AG04450 (cell line): Measurements from ENCODE around the gene TMEM145. TPM values are rescaled to one million over a fixed set of nuclear protein-coding genes. Genes with fewer than 3 reads are reported as not detected.

ENCODE experiments used
- CTCF ChIA-PET: fragments of 300-600, 350-600 bp; formaldehyde crosslinking; extraction: SDS; loops from one replicate; lab custom pipeline; 2022; ENCODE audit warnings: antibody characterized with exemption, inconsistent platforms; lab: Charles Lee
- POLR2A ChIA-PET: fragments of 350-600 bp; formaldehyde crosslinking; extraction: SDS; loops from one replicate; lab custom pipeline; 2021; ENCODE audit warnings: antibody characterized with exemption, inconsistent platforms; lab: Yijun Ruan, JAX
- DNase-seq: peaks from one replicate; pipeline ENCODE4 v3.0.0-alpha.2; 2011; ENCODE audit warnings: low read depth, low spot score
- H3K27ac ChIP-seq: one replicate; pipeline ENCODE4 v1.5.1; 2012; ENCODE audit warnings: low read depth, low read length, control low read depth
- H3K27me3 ChIP-seq: one replicate; pipeline ENCODE4 v1.6.0; 2012; ENCODE audit warnings: low read length; ENCODE audit not compliant: control insufficient read depth, insufficient read depth
- H3K4me3 ChIP-seq: 2 replicates; pipeline ENCODE4 v1.5.1; 2011; ENCODE audit warnings: mild to moderate bottlenecking, low read depth, low read length, control low read depth
- H3K9me3 ChIP-seq: 2 replicates; pipeline ENCODE4 v1.5.1; 2012; ENCODE audit warnings: low read length; ENCODE audit not compliant: control insufficient read depth, insufficient read depth
- CTCF ChIP-seq: IDR thresholded peaks from 2 replicates; pipeline ENCODE4 v1.5.1; 2011; ENCODE audit warnings: low read depth, low read length, control low read depth, inconsistent platforms
- polyA plus RNA-seq: library from polyadenylated mRNA; depleted of rRNA; stranded (reverse); fragments of >200 nt; gene quantifications from 2 replicates; pipeline ENCODE4 v1.2.3, GENCODE V29; 2011; rRNA removed
- small RNA-seq: library from RNA; depleted of rRNA; stranded (forward); fragments of <200 nt; gene quantifications from one replicate; pipeline ENCODE3, GENCODE V24; 2012; ENCODE audit warnings: low read depth; ENCODE audit not compliant: insufficient read length

TMEM145 gene
- polyA plus RNA-seq, 1 experiment = not detected

- ChIA-PET CTCF (no interaction called here), POLR2A (interaction anchor here (0.6 kb wide), 1 partner anchor 131 kb away, joined by 4 read pairs; no protein-coding TSS in a partner anchor)
- no peak for DNase-seq
- H3K9me3 ChIP-seq = no peaks in the 10 kb centered on the region; the same call in 1 of the 2 replicates
- H3K27me3 ChIP-seq = no peaks in the 10 kb centered on the region
- no peak overlapping the region for H3K4me3 ChIP-seq
- no peak for TF ChIP-seq CTCF
- H3K27ac ChIP-seq = no peak overlapping the region
Observed at GRCh38 chr19:42370068-42370520, 57.0 kb downstream of the TMEM145 start.

GRCh38 chr19:42370626-42371175 is 57.6 kb downstream of the TMEM145 start:
- H3K9me3 ChIP-seq = no peaks in the 10 kb centered on the region; the same call in 1 of the 2 replicates
- TF ChIP-seq CTCF = no peak
- H3K4me3 ChIP-seq = no peak overlapping the region
- ChIA-PET POLR2A (interaction anchor here (0.6 kb wide), 1 partner anchor 131 kb away, joined by 4 read pairs; no protein-coding TSS in a partner anchor), CTCF (no interaction called here)
- no peak for DNase-seq
- H3K27me3 ChIP-seq = no peaks in the 10 kb centered on the region
- no peak overlapping the region for H3K27ac ChIP-seq

Small RNA genes lying within 50 kb of the gene (small RNA-seq; reads per million reads assigned to genes)
- not detected for gene MIR8077

Other genes with a start within 250 kb of the TMEM145 start
- gene GRIK5, start 243.1 kb upstream of the TMEM145 start, polyA plus RNA-seq = 0.04 and 0.05 TPM in 2 replicates
- 5.5 and 9.0 TPM in 2 replicates for gene ZNF574, start 237.1 kb upstream of the TMEM145 start, polyA plus RNA-seq
- gene POU2F2, start 180.9 kb upstream of the TMEM145 start, polyA plus RNA-seq = 1.9 and 2.6 TPM in 2 replicates
- 11.8 and 13.8 TPM in 2 replicates for gene DEDD2, start 95.6 kb upstream of the TMEM145 start, polyA plus RNA-seq
- gene ZNF526, start 93.0 kb upstream of the TMEM145 start, polyA plus RNA-seq = 4.6 and 5.4 TPM in 2 replicates
- 20.1 and 27.3 TPM in 2 replicates for gene GSK3A, start 70.7 kb upstream of the TMEM145 start, polyA plus RNA-seq
- gene ERF, start 58.2 kb upstream of the TMEM145 start, polyA plus RNA-seq = 29.4 and 31.1 TPM in 2 replicates
- 2.9 and 4.2 TPM in 2 replicates for gene CIC, start 44.1 kb upstream of the TMEM145 start, polyA plus RNA-seq
- gene PRR19, start 11.2 kb upstream of the TMEM145 start, polyA plus RNA-seq = 0.40 and 0.92 TPM in 2 replicates
- 34.7 and 38.0 TPM in 2 replicates for gene PAFAH1B3, start 10.7 kb upstream of the TMEM145 start, polyA plus RNA-seq
- 9.9 and 10.6 TPM in 2 replicates for gene MEGF8, start 12.3 kb downstream of the TMEM145 start, polyA plus RNA-seq
- gene CNFN, start 77.0 kb downstream of the TMEM145 start, polyA plus RNA-seq = 0.20 TPM in 1 of 2 replicates, not detected in the other
- 1.5 and 2.0 TPM in 2 replicates for gene LIPE, start 114.1 kb downstream of the TMEM145 start, polyA plus RNA-seq
- not detected in 2 replicates for gene CXCL17, start 129.6 kb downstream of the TMEM145 start, polyA plus RNA-seq
- not detected in 2 replicates for gene CEACAM1, start 215.2 kb downstream of the TMEM145 start, polyA plus RNA-seq